Measurements from ENCODE around the gene DLG2.

The DLG2 gene

GRCh38 chr11:84471501-84471900 lies 1155.6 kb downstream of the DLG2 start:
- DNase-seq (ENCODE audit: low read depth): no peak

- DNase-seq (ENCODE audit: low read depth): no peak
Measured at GRCh38 chr11:84468235-84468634, 1158.9 kb downstream of the DLG2 start.

- DNase-seq (ENCODE audit: low read depth): peak; percentile 17
Measured at GRCh38 chr11:84465040-84465439, 1162.1 kb downstream of the DLG2 start.

DNA sequence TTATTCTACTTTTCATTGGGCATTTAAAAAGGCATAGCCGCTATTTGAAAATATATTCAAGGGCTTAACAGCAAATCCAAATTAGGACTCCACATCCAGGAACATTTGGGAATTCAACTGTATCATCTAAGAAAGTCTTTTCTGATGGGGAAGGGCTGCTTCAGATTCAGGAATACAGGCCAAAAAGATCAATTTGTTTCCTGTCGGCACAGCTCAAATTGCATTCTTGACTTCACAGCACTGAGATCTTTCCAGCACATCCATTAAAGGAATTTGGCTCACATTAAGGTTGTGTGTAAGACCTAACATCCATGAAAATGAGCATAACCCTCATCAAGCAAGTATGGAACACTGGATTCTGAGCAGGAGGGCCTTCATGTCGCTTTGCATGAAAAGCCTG lies 1171.5 kb downstream of the DLG2 start:
- DNase-seq (ENCODE audit: low read depth): no peak

DNA sequence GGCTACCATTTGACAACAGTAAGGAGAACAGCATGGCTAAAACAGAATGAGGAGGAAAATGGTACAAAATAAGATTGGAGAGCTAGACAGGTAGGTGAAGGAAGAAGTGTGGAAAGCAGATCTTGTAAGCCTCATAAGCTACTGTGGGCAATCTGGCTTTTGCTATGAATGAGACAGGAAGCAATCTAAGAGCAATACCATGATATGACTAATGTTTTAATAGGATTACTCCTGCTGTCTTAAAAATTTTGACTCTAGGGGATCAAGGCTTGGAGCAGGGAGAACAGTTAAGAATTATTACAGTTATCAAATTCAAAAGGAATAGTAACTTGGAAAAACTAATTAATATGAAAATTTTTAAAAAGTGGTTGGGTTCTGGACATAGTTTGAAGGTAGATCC lies 1174.9 kb downstream of the DLG2 start:
- DNase-seq (ENCODE audit: low read depth): no peak

DNA sequence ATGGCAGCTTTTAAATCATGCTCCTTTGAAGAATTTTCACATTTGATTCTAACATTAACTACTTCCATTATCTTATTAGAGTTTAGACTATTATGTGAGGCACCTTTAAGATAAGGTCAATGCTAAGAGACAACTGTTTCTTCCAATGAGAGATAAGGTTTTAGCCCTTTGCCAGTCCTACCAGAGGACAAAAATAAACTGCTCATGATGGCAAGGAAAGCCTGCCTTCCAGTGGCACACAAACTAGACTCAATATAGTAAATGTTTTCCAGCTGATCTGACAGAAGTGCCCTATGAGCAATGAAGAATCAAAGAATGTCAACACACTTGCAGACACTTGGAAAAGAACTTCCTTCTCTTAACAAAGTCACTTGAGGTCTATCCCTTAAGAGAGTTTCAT lies 1188.6 kb downstream of the DLG2 start:
- DNase-seq (ENCODE audit: low read depth): no peak

GRCh38 chr11:84437071-84437980 lies 1189.8 kb downstream of the DLG2 start:
- DNase-seq (ENCODE audit: low read depth): no peak

DNA sequence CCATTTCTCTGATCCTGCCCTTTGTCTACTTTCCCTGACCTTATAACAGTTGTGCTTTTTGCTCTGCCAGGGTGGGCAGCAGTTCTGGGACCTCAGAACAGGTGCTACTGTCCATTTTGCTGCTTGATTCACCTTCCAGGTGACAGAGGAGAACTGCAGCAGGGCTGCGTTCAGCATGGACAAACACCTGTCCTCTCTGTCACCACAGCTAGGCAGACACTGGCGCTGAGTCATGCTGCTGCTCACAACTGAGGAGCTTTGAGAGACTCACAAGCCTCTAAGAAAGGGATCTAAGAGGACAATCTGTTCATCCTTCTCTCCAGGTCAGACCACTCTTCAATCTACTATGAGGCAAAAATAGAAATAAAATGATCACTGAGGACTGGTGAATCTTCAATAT lies 1196.5 kb downstream of the DLG2 start:
- DNase-seq (ENCODE audit: low read depth): no peak

GRCh38 chr11:84425673-84426072 lies 1201.5 kb downstream of the DLG2 start:
- DNase-seq (ENCODE audit: low read depth): no peak

DNA sequence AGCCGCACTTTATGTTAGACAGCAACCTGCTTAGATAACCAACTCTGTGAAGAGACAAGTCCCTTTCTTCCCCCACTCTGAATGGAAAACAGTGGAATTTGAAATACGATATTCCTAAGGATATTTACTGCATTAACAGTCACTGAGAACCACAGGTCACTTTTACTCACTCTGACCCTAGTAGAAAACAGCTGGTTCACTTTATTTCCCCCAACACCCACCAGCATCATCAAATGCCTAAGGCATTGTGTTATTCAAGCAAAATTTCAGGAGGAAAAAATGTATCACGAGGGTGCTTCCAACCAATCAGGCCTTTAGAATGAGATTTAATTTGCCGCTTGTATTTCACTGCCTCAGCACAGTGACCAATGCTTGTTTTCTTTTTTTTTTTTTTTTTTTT lies 1206.9 kb downstream of the DLG2 start:
- no peak for DNase-seq (ENCODE audit: low read depth)

- DNase-seq (ENCODE audit: low read depth): no peak
Measured at GRCh38 chr11:84419616-84420015, 1207.5 kb downstream of the DLG2 start.

GRCh38 chr11:84414920-84415319 lies 1212.2 kb downstream of the DLG2 start:
- DNase-seq (ENCODE audit: low read depth): no peak

DNA sequence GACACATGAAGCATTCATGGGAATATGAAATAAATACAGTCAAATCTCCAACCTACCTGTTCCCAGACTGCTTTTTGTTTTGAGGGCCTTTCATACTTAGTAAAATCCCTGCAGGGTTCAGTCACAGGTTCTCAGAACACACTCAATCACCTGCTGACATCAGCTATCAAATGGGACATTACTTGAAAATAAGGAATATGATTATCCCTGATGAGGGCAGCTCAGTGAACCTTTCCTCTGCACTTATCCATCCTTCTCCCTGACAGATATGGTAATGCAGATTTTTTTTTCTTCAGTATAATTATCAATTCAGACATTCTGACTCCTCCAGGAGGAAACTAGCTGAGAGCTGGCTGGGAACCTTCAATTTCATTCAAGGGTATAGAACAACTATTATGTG lies 1213.6 kb downstream of the DLG2 start:
- no peak for DNase-seq (ENCODE audit: low read depth)

- DNase-seq (ENCODE audit: low read depth): no peak
Measured at GRCh38 chr11:84412862-84413261, 1214.3 kb downstream of the DLG2 start.

DNA sequence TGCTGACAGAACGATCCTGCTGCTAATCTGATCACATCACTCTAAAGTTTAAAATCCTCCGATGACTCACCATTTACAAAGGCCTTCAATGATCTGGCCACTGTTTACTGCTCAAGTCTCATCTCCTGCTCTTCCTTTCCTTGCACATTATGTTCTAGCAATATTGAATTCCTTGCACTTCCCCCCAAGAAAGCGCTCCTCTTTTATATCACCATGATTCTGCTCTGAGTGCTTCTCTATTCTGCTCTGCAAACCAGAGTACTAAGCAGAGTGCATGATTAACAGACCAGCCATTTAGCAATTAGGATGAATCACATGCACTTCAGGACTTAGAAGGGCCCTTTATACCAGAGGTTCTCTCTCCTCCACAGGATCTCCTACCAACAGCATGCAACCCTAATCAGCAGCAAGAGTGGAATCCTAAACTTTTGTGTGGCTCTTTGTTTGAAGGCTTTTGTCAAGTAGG lies 1218.2 kb downstream of the DLG2 start:
- peak; percentile 25 for DNase-seq (ENCODE audit: low read depth)

- no peak for DNase-seq (ENCODE audit: low read depth)
Measured at GRCh38 chr11:84407091-84407490, 1220.1 kb downstream of the DLG2 start.

DNA sequence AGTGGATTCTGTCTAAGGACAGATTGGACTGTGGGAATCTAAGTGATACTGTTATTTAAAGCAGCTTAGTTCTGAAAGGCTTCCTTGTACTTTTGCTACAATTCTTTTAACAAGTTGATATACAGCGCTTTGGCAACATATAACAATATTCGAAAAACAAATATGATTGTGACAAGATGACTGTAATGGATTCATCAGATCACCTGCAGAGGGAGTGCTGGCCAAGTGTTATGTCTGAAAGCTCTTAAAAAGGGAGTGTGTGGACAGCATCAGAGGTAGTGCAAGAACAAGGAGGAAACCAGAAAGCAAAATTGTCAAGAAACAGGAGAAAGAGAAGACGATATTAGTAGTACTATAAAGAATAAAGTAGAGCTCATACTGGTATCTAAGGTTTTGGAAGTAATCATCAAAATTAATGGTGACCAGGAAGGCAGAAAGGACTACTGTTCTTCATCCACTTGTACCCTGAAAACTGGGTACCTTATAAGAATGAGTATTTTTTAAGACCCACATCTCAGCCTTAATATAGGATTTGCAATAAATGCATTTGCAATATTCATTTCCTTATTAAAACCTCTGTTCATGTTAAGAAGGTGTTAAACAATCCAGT lies 1229.0 kb downstream of the DLG2 start:
- no peak for DNase-seq (ENCODE audit: low read depth)

DNA sequence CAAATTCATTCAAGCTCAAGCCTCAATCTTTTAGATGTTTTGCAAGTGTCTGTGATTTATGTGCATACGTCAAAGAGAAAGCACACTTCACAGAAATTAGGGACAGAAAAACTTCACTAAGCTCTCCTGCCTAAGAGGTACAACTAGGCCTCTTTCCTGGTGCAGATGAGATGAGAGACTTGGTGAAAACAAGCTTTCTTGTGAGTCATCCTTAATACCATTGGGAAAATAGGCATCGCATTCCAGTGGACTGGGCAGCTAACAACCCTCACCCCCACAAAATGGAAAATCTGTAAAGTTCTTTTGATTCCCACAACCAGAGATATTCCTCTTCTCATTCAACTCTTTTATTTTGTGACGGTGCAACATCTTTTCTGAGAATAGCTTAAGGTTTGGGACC lies 1230.6 kb downstream of the DLG2 start:
- DNase-seq (ENCODE audit: low read depth): peak; percentile 46

DNA sequence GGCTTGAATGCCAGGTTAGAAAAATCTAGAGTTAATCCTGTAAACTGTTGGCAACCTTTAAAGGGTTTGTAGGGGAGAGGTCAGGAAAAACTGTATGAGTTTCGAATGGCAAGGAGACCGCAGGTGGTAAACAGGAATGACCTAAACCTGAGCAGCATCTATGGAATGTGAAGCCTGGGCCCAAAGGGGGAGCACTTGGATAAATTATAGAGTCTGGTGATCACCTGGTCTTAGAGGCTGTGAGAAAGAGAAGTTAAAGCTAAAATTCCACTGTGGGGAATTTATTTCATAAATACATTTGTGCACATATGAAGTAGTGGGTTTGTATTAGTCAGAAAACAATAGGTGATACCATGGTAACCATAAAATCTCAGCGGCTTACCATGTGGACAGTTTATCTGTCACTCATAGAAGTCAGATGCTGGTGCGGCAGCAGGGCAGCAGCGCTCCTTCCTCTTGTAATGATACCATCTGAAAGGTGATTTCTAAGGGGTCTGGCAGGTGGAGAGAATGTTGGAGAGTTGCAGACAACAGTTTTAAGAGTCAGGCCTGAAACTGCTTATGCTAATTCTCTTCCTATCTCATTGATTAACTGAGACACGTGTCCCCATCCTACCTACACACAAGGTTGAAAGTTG lies 1236.6 kb downstream of the DLG2 start:
- no peak for DNase-seq (ENCODE audit: low read depth)

GRCh38 chr11:84389696-84390095 lies 1237.4 kb downstream of the DLG2 start:
- DNase-seq (ENCODE audit: low read depth): no peak

DNA sequence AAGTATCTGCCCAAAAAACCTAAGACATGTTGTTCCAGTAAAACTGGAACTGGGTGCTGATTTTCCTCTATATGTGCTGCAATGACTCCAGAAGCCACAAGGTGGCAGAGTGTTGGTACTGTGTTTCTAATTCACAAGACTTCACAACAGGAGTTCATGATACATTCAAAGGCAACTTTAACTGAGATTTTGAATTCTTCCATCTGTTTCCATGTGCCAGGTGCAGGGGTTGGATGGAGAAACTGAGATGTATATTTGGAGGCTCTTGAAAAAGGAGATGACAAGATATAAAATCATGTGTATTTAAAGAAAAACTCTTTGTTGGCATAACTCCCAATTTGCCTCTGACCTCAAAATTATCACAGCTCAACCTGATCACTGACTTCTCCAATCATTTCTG lies 1242.4 kb downstream of the DLG2 start:
- DNase-seq (ENCODE audit: low read depth): peak; percentile 38

- no peak for DNase-seq (ENCODE audit: low read depth)
Measured at GRCh38 chr11:84383576-84383975, 1243.6 kb downstream of the DLG2 start.

DNA sequence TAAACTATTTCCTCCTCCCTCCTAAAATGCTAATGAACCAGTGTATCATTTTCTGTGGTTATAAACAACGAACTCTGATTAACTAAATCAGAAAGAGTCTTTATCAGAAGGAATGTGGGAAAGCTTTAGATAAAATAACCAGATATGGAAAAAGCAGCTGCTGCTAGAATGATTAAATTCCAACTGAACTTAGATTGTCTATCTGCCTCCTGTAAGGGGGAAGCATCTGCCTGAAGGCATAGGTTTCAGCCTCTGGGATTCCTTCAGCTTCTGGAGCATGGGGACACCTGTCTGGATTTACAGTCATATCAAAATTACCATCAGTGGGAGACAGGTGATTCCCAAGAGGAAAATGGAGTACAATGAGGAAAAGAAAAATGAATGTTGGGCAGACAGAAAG lies 1245.5 kb downstream of the DLG2 start:
- no peak for DNase-seq (ENCODE audit: low read depth)

Measured in stromal cell of bone marrow (primary cell).